Kidney tubule cell (primary cell): ENCODE data around the gene CHD2.
"Not testable (repeated sequence)": the region's sequence is repeated elsewhere in the genome, so short reads cannot be mapped to it uniquely, and the experiment has no call there.

Experiments used
- DNase-seq: peaks from one replicate; pipeline ENCODE4 v3.0.0-alpha.2; 2018; ENCODE audit warnings: low spot score

Gene CHD2

GRCh38 chr15:93020976-93021772, 121.0 kb downstream of the CHD2 start:
- no peak for DNase-seq

- no peak for DNase-seq
Observed at GRCh38 chr15:93024293-93024692, 124.2 kb downstream of the CHD2 start.

- no peak for DNase-seq
Observed at GRCh38 chr15:93024716-93025624, 124.8 kb downstream of the CHD2 start.

DNA sequence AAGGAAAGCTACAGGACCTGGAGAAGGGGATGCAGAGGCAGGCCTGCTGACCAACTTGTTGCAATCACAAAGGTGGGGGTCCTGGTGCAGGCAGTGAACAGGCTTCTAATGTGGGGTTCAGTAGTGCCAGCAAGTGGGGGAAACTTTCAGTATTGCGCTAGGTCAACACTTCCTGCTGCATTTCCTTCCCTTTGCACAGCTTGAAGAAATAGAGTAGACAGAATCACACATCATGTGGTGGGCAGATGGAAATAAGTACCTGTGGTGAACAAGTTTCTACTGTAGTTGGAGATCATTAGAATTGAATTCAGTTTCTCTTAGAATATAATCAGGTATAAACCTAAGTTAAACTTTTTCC, 125.5 kb downstream of the CHD2 start:
- DNase-seq = no peak

- no peak for DNase-seq
Observed at GRCh38 chr15:93026380-93026817, 126.3 kb downstream of the CHD2 start.

DNA sequence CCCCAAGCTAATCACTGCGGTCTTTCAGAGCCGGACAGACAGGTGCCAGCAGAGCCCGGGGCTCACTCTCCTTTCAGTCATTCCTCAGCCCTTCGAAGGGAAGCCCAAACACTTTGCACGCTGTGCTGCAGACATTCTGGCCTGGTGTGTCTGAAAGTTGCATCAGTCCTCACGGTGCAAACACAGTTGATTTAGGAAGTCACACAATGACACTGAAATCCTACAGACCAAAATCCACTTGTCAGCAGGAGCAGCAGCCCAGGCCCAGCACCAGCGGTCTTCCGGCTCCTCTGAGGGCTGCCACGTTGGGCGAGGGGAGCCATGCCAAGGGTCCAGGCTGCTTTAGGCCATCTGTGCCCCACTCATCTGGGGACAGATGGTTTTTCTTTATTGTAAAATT, 127.3 kb downstream of the CHD2 start:
- no peak for DNase-seq

GRCh38 chr15:93028111-93028631, 128.0 kb downstream of the CHD2 start:
- DNase-seq = no peak

DNA sequence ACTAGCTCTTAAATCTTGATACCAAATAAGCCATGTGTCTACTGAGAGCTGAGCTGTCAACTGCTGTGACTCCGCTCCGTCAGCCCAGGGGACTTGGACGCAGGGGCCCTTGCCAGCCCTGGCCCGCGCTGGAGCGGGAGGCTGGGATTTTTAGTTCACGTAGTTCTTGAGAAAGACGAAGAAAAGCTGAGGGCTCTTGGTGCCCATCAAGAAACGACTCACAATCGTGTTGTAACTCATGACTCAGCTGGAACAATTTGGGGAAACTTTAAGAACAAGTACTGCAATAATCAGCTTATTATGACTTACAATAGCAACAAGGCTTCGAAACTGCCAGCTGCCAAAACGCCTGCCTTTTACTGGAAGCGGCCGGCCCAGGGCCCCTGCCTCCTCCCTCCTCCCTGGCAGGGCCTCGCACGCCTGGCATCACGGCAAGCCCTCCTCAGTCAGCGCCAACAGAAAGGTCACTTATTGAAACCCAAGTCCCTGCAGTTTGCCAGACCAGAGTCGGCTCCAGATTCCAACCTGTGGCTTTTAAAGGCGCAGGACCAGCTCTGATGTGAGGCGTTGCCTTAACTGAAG, 128.6 kb downstream of the CHD2 start:
- DNase-seq = peak; percentile 44

DNA sequence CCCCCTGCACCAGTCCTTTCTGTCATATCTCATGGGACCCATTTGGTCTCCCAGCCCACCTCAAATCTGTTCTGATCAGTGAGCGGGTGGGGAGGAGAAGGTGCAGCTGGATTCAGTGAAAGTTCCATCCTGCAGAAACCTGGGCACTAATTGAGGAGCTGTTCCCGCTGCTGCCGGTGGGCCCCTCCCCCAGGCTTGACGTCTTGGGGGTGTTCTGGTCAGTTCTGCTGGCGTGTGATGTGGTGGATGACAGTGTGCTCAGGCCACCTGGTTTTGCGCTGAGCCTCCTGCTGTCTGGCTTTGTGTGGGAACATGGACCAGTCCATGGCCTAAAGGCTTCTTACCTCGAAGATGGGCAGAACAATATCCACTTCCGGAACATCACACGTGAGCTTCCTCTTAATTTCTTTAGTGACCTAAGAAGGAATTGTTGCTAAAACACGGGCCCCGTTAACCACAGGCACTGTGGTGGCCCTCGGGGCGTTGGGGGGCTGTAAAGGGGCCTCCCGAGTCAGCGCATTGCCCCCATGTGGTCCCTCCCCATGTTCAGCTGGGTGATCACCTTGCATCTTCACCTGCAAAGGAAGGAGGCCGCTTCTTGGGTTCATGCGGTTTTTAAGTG, 129.2 kb downstream of the CHD2 start:
- peak; percentile 3 for DNase-seq

GRCh38 chr15:93029836-93030429, 129.8 kb downstream of the CHD2 start:
- peak; percentile 34 for DNase-seq

DNA sequence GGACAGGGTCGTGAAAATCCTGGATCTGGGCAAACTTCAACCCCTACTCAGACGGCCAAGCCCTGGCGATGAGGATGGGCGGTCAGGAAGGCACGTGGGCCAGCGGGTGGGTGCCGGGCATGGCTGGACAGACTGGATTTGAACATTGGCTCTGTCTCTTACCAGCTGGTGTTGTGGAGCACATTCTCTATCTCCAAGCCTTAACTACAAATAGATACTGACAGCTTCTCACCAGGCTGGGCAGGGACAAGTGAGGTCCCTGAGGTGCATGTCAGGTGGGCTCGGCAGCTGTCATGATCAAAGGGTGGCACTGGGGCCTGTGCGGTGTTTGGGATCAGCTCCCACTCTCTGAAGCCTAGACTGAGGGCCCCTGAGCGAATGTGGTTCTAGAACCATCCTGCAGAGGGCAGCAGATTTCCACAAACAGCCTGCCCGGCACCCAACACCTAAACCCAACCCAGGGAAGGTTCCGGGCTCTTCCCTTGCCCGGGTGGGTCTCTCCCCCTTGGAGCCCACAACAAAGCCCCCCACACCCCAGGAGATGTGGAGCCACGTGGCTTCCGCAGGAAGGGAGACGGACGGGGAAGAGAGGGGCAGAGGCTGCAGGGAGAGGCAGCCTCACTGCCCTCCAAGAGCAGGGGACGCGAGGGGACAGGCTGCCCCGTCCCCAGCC, 130.4 kb downstream of the CHD2 start:
- DNase-seq = peak; percentile 61

GRCh38 chr15:93031103-93031464, 131.0 kb downstream of the CHD2 start:
- no peak for DNase-seq

DNA sequence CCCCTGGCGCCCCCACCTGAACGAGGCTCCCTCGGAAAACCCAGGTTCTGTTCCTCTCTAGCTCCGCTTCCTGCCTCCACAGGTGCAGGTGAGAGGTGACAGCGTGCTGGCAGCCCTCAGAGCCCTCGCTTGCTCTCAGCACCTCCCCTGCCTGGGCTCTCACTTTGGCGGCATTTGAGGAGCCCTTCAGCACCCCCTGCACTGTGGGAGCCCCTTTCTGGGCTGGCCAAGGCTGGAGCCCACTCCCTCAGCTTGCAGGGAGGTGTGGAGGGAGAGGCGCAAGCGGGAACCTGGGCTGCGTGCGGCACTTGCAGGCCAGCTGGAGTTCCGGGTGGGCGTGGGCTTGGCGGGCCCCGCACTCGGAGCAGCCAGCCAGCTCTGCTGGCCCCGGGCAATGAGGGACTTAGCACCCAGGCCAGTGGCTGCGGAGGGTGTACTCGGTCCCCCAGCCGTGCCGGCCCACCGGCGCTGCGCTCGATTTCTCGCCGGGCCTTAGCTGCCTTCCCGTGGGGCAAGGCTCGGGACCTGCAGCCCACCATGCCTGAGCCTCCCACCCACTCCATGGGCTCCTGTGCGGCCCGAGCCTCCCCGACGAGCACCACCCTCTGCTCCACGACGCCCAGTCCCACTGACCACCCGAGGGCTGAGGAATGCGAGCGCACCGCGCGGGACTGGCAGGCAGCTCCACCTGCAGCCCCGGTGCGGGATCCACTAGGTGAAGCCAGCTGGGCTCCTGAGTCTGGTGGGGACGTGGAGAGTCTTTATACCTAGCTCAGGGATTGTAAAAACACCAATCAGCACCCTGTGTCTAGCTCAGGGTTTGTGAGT, 131.6 kb downstream of the CHD2 start:
- DNase-seq = not testable (repeated sequence)

GRCh38 chr15:93032515-93033206, 132.5 kb downstream of the CHD2 start:
- DNase-seq = not testable (repeated sequence)

- DNase-seq = no peak
Observed at GRCh38 chr15:93033434-93034045, 133.4 kb downstream of the CHD2 start.

- no peak for DNase-seq
Observed at GRCh38 chr15:93034512-93034911, 134.4 kb downstream of the CHD2 start.

- no peak for DNase-seq
Observed at GRCh38 chr15:93035092-93035915, 135.2 kb downstream of the CHD2 start.
